ENCODE measurements around the gene STRIP1. TPM values are rescaled to one million over a fixed set of nuclear protein-coding genes. Genes with fewer than 3 reads are reported as not detected.
A peak's percentile ranks its signal among the peaks of the same experiment; 100 is the strongest.

Gene STRIP1
- total and polyA plus RNA-seq, 5 experiments from 2014 or later, result 17.8 to 86.5 (median 26.8) TPM

DNA sequence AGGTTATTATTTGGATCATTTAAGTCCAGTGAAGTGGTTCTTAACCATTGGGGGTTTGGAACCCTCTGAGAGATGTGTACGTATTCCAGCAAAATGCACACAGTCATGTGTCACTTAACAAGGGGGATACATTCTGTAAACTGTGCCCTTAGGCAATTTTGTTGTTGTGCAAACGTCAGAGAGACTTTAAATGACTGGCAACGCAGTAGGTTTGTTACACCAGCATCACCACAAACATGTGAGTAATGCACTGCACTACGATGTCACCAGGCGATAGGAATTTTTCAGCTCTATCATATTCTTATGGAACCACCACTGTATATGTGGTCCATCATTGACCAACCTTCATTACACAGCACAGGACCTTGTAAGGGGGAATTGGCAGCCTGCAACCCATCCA, 37.9 kb upstream of the STRIP1 start:
- Mint-ChIP-seq H3K27ac (no peak overlapping the region), H3K27me3 (no peaks in the 10 kb centered on the region), H3K36me3 (peaks cover 0 to 19% (median 12%) of the 10 kb centered on the region in 3 donors), H3K4me1 (peaks cover 5 to 23% (median 14%) of the 10 kb centered on the region in 4 donors), H3K9me3 (no peaks in the 10 kb centered on the region), H3K4me3 (no peak overlapping the region)
- DNase-seq (no peak), ATAC-seq (no peak)
- POLR2A ChIA-PET, result no interaction called here

DNA sequence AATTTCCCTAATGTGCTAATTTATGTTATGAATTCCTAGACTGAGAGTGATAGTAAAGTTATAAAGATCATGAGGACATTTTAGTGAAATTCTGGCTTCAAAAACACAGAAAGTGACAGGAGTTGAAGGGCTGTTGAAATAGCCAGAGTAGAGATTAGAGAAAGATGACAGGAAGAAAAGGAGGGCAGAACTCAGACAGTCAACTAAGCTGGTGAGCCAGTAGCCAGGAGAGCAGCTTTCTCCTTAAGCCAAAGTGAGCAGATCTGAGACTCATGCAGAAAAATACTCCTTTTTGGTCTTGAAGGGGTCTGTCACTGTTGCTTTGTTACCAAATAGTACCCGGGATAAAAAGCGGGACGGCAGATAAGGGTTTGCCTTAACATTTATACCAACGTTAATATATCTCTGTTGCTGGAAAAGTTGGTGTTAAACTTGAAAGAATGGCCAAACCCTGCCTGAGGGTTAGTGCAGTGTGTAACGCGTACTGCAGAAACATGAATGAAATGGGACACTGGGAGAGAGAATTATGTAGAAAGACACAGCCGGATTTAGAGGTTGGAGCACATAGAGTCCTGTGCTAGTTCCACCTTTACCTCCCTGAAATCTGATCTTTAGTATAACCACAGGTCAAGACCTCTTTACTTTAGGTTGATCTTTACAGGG, 37.1 kb upstream of the STRIP1 start:
- POLR2A ChIA-PET, result no interaction called here

DNA sequence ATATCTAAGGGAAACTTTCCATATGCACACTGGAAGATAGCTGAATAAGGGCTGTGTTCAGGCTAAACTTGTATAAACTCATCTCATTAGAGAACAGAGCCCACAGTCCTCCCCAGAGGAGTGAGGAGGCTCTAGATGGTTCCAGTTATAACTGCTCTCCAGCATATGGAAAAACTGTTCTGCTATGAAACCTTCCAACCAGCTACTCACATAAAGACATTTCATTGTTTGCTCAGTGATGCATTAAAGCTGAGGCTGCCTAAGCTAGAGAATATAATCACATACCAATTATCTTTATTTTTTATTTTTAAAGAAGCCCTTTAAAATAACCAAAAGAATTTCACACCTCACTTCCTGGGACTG, 36.6 kb upstream of the STRIP1 start:
- H3K36me3 Mint-ChIP-seq, result peaks cover 0 to 19% (median 10%) of the 10 kb centered on the region in 3 donors
- DNase-seq, result no peak
- no peak overlapping the region for H3K4me3 Mint-ChIP-seq
- POLR2A ChIA-PET, result no interaction called here
- ATAC-seq, result no peak
- no peaks in the 10 kb centered on the region for H3K9me3 Mint-ChIP-seq
- H3K27me3 Mint-ChIP-seq, result no peaks in the 10 kb centered on the region
- peaks cover 6 to 22% (median 9%) of the 10 kb centered on the region in 4 donors for H3K4me1 Mint-ChIP-seq
- no peak overlapping the region for H3K27ac Mint-ChIP-seq

More for the DNA sequence above, 37.1 kb upstream of the STRIP1 start:
- Mint-ChIP-seq H3K9me3 (no peaks in the 10 kb centered on the region), H3K4me1 (peaks cover 4 to 17% (median 11%) of the 10 kb centered on the region in 4 donors), H3K36me3 (peaks cover 0 to 19% (median 10%) of the 10 kb centered on the region in 3 donors), H3K27me3 (no peaks in the 10 kb centered on the region), H3K4me3 (no peak overlapping the region), H3K27ac (peak overlapping the region in 1 of 10 donors; percentile 4)
- ATAC-seq (no peak), DNase-seq (no peak)

DNA sequence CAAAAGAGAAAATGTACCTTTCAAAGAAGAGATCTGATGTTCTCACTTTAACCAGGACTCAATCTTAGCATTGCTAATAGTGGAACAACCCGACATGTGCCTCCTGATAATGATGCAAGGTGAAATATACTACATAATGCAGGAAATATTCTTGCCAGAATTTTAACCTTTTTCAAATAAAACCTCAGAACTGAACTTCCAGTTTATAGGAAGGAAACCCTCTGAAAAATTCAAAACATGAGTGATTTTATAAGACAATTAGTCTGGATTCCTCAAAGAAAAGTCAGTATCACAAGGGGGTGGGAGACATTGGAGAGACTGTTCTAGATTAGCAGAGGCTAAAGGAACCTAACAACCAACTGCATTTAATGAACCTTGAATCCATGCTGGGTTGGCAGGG, 31.7 kb upstream of the STRIP1 start:
- no peak for ATAC-seq
- no peak for DNase-seq
- H3K27me3 Mint-ChIP-seq, result no peaks in the 10 kb centered on the region
- peak overlapping the region in 1 of 10 donors; percentile 47 for H3K27ac Mint-ChIP-seq
- H3K9me3 Mint-ChIP-seq, result no peaks in the 10 kb centered on the region
- H3K4me1 Mint-ChIP-seq, result peaks cover 18 to 37% (median 31%) of the 10 kb centered on the region in 4 donors
- no peak overlapping the region for H3K4me3 Mint-ChIP-seq
- POLR2A ChIA-PET, result no interaction called here
- H3K36me3 Mint-ChIP-seq, result peaks cover 0 to 3% (median 0%) of the 10 kb centered on the region in 3 donors

DNA sequence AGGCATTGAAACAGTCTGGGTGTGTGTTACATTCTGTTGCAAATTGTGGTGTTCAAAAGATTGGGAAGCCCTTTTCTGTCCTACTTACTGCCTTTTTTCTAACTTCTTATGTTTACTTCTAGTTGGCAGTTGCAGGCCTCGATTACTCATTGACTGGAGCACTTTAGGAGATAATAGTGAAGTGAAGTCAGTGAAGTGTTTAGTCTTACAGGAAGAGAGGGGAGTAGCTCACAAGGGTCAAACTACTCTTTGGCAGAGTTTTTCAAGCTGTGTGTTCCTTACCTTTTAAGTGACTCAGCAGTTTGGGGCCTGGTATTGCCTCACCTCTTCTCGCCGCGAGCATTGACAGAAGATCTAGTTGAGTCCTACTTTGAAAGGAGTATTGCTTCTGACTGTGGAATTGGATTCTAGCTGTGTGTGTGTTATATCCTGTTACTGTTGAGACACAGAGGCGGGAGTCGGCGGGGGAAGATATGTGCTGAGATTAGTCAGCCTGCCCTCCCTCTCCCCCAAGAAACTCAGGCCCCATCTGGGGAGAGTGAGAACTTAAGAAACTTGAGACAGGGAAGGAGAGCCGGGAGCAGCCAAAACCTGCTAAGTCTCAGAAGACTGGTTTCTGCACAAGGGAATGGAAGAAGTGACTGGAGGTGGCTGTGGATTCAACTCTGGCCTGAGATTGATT, 30.5 kb upstream of the STRIP1 start:
- Mint-ChIP-seq H3K27ac (peak overlapping the region in 8 of 10 donors; percentile 23 to 73 (median 54)), H3K4me3 (peak overlapping the region in 7 of 10 donors; percentile 30 to 64 (median 42)), H3K9me3 (no peaks in the 10 kb centered on the region), H3K36me3 (peaks cover 0 to 7% (median 0%) of the 10 kb centered on the region in 3 donors), H3K4me1 (peaks cover 18 to 36% (median 30%) of the 10 kb centered on the region in 4 donors), H3K27me3 (no peaks in the 10 kb centered on the region)
- DNase-seq (no peak), ATAC-seq (peak; percentile 17 to 42)
- POLR2A ChIA-PET, result interaction anchor here (0.6 to 1.0 kb wide), 2 partner anchors 19 to 877 kb away, joined by 3 read pairs; no protein-coding TSS in a partner anchor

DNA sequence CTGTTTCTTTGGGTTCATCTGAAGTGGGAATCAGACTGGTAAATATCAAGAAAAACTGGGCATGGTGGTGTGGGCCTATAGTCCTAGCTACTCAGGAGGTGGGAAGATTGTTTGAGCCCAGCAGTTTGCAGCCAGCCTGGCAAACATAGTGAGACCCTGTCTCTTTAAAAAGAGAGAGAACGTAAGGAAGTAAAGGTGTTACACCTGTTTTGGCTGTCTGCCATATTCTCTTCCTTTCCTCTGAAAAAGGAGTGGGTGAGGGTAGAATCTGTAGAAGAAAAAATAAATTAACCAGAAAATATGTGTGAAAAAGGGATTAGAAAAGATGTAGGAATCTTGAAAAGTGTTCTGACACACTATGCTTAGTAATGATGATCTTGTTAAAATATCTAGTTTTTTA, 29.8 kb upstream of the STRIP1 start:
- ATAC-seq, result no peak
- POLR2A ChIA-PET, result interaction anchor here (1.0 kb wide), 1 partner anchor 19 kb away, joined by 3 read pairs; no protein-coding TSS in a partner anchor
- Mint-ChIP-seq H3K9me3 (no peaks in the 10 kb centered on the region), H3K27me3 (no peaks in the 10 kb centered on the region), H3K36me3 (peaks cover 0 to 14% (median 0%) of the 10 kb centered on the region in 3 donors), H3K4me3 (peak overlapping the region in 7 of 10 donors; percentile 5 to 64 (median 41)), H3K27ac (peak overlapping the region in 5 of 10 donors; percentile 29 to 73 (median 60)), H3K4me1 (peaks cover 16 to 36% (median 30%) of the 10 kb centered on the region in 4 donors)
- DNase-seq, result peak in 2 of 10 donors; percentile 18 to 21

DNA sequence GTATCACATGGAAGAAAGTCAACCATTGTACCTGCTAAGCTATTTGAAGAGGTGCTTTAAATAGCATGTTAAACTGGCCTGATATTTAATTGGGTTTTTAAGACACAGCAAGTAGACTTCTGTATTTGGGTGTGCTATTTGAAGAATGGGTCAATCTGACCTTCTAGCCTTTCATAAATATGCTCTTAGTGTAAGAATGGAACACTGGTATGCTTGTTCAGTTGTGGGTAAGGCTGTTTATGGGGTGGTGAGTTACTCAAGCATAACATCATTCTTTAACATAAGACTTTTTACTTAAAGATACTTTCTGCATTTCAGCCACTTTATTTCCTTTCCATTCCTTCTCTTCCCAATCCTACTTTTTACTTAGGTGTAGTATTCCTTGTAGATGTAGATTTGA, 28.5 kb upstream of the STRIP1 start:
- H3K27ac Mint-ChIP-seq, result no peak overlapping the region
- H3K36me3 Mint-ChIP-seq, result peaks cover 0 to 28% (median 2%) of the 10 kb centered on the region in 3 donors
- no peak overlapping the region for H3K4me3 Mint-ChIP-seq
- peaks cover 16 to 39% (median 31%) of the 10 kb centered on the region in 4 donors for H3K4me1 Mint-ChIP-seq
- no peak for DNase-seq
- ATAC-seq, result no peak
- no peaks in the 10 kb centered on the region for H3K9me3 Mint-ChIP-seq
- POLR2A ChIA-PET, result interaction anchor here (0.7 kb wide), 1 partner anchor 485 kb away, joined by 3 read pairs; no protein-coding TSS in a partner anchor
- no peaks in the 10 kb centered on the region for H3K27me3 Mint-ChIP-seq

DNA sequence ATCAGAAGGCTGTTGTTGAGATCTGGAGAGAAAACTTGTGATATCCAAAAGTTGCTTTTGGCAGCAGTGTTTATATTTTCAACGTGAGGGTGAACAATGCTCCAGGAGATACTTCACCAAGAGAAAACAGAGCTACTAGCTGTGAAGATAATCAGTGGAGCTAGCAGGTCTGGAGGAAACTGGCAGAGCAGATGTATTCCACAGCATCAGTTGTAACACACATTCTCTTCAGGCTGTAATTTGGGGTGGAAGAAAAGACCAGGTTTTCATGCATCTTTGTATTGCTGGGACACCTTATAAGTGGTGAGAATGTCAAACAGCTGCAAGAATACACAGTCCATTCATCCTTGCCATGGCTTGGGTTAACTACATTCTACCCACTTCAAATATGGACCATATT, 27.9 kb upstream of the STRIP1 start:
- Mint-ChIP-seq H3K9me3 (no peaks in the 10 kb centered on the region), H3K27me3 (no peaks in the 10 kb centered on the region), H3K4me3 (no peak overlapping the region), H3K4me1 (peaks cover 18 to 44% (median 34%) of the 10 kb centered on the region in 4 donors), H3K36me3 (peaks cover 0 to 33% (median 7%) of the 10 kb centered on the region in 3 donors), H3K27ac (no peak overlapping the region)
- POLR2A ChIA-PET, result no interaction called here
- ATAC-seq, result no peak
- no peak for DNase-seq

DNA sequence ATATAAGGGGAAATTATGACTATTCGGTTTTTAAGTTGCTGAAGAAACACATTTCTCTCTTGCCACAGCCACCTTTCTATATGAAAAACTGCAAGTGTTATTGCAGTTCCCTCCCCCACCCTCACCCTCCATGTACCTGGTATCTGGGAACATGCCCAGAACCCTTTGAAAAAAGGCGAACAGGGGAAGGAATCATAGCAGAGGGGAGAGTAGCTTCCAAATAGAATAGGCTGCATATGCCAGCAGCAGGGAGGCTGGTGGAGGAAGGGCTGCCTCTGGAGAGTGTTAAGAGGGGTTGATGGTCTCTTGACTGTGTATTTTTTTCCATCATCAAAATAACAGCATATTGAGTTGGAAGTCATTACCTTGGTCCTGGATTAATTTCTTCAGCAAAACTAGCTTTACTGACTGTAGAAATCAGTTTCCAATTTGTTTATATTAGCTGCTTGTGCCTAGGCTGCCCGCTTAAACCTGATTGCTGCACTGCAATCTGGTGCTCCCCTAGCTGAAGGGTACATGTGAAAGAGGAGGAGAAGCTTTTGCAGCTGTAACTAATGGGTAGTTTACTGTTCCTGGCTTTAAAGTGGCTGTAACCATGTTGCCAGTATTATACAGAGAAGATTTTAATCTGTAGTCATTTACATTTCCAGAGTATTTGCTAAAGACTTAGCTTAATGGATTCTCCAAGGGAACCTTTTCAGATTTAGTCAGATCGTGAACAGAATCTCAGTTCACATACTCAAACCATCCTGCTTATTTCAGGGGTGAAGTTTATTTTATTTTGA, 27.2 kb upstream of the STRIP1 start:
- ATAC-seq (no peak), DNase-seq (no peak)
- Mint-ChIP-seq H3K4me3 (no peak overlapping the region), H3K9me3 (no peaks in the 10 kb centered on the region), H3K36me3 (peaks cover 0 to 40% (median 10%) of the 10 kb centered on the region in 3 donors), H3K27ac (no peak overlapping the region), H3K4me1 (peaks cover 19 to 49% (median 36%) of the 10 kb centered on the region in 4 donors), H3K27me3 (no peaks in the 10 kb centered on the region)
- POLR2A ChIA-PET, result interaction anchor here (0.6 to 1.3 kb wide), 2 partner anchors 23 to 42 kb away, joined by 3 to 7 read pairs; partner anchors contain the start of gene AHCYL1

DNA sequence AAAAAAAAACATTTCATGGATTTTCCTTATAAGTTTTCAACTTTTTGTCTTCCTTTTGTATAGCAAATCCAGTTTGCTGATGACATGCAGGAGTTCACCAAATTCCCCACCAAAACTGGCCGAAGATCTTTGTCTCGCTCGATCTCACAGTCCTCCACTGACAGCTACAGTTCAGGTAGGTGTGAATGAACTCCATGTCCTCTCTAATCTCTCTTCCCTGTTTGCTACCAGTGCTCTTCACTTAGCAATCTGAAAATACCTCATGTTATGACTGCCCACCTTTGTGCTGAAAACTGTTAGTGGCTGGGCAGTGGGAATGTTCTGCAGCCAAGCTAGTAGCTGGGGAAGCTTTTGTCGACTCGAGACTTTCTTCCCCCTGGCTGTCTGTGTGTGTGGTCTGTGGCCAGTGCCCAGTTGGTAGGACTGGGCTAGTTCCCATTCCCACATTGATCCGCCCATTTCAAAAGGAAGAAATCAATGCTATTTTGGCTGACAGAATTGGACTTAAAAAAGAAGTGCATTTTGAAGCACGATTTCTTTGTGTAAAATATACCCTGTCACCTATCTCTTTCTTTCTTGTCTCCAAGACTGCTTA, 25.4 kb upstream of the STRIP1 start:
- POLR2A ChIA-PET, result no interaction called here
- no peak for ATAC-seq
- no peak overlapping the region for H3K4me3 Mint-ChIP-seq

DNA sequence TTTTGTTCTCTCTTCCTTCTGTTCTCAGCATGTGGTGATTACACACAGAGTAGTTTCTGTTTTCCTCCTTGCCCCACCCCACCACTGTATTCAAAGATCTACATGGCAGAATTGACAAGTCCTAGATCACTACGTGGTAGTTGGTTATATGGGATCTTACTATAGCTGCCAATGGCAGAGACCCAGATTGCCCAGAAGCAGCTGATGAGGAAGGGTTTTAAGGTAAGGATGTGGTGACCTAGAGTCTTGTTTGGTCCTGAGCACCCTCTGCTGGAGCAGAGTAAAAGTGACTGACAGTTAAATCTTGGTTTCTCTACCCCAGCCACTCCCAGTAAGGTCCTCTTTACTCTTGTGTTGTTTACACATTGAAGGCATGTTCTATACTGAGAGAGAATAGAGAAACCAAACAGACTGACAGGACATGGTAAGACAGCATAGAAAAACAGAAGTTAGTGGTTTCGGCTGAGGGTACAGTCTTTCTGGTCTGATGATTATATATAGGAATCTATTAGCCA, 22.8 kb upstream of the STRIP1 start:
- Mint-ChIP-seq H3K4me3 (peak overlapping the region in 1 of 10 donors; percentile 24), H3K27ac (peak overlapping the region in 7 of 10 donors; percentile 6 to 88 (median 57)), H3K27me3 (no peaks in the 10 kb centered on the region), H3K4me1 (peaks cover 4 to 18% (median 11%) of the 10 kb centered on the region in 4 donors), H3K36me3 (peaks cover 4 to 74% (median 23%) of the 10 kb centered on the region in 3 donors), H3K9me3 (no peaks in the 10 kb centered on the region)
- POLR2A ChIA-PET, result no interaction called here
- ATAC-seq (peak; percentile 86 to 87), DNase-seq (peak in 4 of 10 donors; percentile 12 to 37 (median 29))

More for the DNA sequence above, 25.4 kb upstream of the STRIP1 start:
- Mint-ChIP-seq H3K36me3 (peaks cover 4 to 52% (median 15%) of the 10 kb centered on the region in 3 donors), H3K4me1 (peaks cover 10 to 37% (median 23%) of the 10 kb centered on the region in 4 donors), H3K9me3 (no peaks in the 10 kb centered on the region), H3K27ac (peak overlapping the region in 1 of 10 donors; percentile 4), H3K27me3 (no peaks in the 10 kb centered on the region)
- DNase-seq, result no peak
